Muscle layer of duodenum (tissue), 2 donors: Measurements from ENCODE around the gene TREML4.

Experiments
- H3K27ac ChIP-seq: one replicate; pipeline ENCODE4 v1.7.0; 2013; ENCODE audit warnings: mild to moderate bottlenecking, low read length
- H3K27me3 ChIP-seq: one replicate; pipeline ENCODE4 v1.7.0; 2013; ENCODE audit warnings: low read depth, mild to moderate bottlenecking, control low read depth, low read length
- H3K36me3 ChIP-seq, 2 donors: one replicate each; pipeline ENCODE4 v1.7.0; 2013; ENCODE audit warnings: low read length in 2 of 2, control low read depth in 1 of 2, mild to moderate bottlenecking in 1 of 2; ENCODE audit not compliant: insufficient read depth in 2 of 2, control insufficient read depth in 1 of 2
- H3K4me1 ChIP-seq, 2 donors: one replicate each; pipeline ENCODE4 v1.7.0; 2013; ENCODE audit warnings: low read length in 2 of 2, mild to moderate bottlenecking in 2 of 2, control low read depth in 1 of 2, moderate library complexity in 1 of 2; ENCODE audit not compliant: insufficient read depth in 2 of 2, control insufficient read depth in 1 of 2
- H3K4me3 ChIP-seq, 2 donors: one replicate each; pipeline ENCODE4 v1.7.0; 2013; ENCODE audit warnings: low read length in 2 of 2, low read depth in 1 of 2, mild to moderate bottlenecking in 1 of 2
- H3K9me3 ChIP-seq, 2 donors: one replicate each; pipeline ENCODE4 v1.7.0; 2013; ENCODE audit warnings: low read length in 2 of 2, control low read depth in 1 of 2, mild to moderate bottlenecking in 1 of 2; ENCODE audit not compliant: control insufficient read depth in 1 of 2
- donor health status: healthy.

The TREML4 gene

DNA sequence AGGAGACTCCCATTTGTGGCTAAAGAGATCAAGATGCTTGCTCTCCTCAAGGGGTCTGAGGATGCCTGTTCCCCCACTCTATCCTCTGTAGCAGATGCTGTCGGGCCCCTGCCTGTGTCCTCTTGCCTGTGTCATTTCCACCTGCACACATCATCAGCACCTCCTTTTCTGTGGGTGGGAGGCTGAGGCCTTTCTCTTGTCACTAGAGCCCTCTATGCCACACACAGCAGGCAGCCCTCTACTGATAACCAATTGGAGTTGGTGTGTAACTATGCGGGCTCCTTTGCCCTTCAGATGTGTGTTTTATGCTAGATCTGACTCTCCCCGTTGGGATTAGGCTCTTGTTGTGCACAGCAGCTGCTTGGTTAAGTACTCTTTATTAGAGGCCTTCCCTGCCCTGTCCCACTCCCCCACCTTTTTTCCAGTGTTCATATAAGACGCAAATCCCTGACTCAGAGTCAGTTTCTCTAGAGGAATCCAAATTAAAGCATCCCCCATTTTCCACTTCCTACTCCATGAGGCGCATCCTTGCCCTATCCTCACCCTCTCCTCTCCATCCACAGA, 34.9 kb upstream of the TREML4 start:
- Histone ChIP-seq H3K27ac (no peak overlapping the region), H3K27me3 (no peaks in the 10 kb centered on the region), H3K36me3 (no peaks in the 10 kb centered on the region), H3K4me3 (no peak overlapping the region), H3K4me1 (no peaks in the 10 kb centered on the region), H3K9me3 (no peaks in the 10 kb centered on the region)

DNA sequence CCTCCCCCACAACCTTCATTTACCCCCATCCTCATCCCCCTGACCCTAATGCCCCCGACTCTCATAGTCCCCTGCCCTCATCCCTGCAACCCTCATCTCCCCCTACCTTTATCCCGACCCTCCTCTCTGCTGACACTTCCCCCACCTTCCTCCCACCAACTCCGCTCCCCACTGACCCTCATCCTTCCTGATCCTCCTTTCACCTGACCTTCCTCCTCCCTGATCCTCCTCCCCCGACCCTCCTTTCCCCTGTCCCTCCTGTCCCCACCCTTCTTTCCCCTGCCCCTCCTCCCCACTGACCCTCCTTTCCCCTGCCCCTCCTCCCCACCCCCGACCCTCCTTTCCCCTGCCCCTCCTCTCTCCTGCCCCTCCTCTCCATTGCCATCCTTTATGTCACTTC, 34.3 kb upstream of the TREML4 start:
- H3K4me3 ChIP-seq: no peak overlapping the region
- no peaks in the 10 kb centered on the region for H3K27me3 ChIP-seq
- H3K4me1 ChIP-seq: no peaks in the 10 kb centered on the region
- H3K36me3 ChIP-seq: no peaks in the 10 kb centered on the region
- no peak overlapping the region for H3K27ac ChIP-seq
- no peaks in the 10 kb centered on the region for H3K9me3 ChIP-seq

DNA sequence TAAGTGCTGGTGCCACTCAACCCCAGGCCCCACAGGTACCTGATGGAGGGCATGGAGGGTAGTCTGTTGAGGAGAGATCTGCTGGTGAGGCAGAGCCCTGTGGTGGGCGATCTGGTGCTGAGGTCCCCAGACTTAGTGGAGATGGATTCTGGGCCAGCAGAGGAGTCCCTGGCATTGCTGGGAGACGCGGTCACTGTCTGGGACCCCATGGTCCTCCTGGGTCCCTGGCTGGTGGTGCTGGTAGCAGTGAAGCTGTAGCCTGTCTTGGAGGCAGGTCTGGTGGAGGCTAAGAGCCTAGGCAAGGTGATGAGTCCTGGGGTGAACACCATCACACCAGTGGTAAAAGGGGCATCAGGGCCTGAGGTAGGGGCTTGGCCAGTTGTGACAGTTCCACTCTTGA, 33.8 kb upstream of the TREML4 start:
- H3K4me1 ChIP-seq: no peaks in the 10 kb centered on the region
- no peak overlapping the region for H3K27ac ChIP-seq
- H3K36me3 ChIP-seq: no peaks in the 10 kb centered on the region
- H3K9me3 ChIP-seq: no peaks in the 10 kb centered on the region
- no peak overlapping the region for H3K4me3 ChIP-seq
- H3K27me3 ChIP-seq: no peaks in the 10 kb centered on the region

DNA sequence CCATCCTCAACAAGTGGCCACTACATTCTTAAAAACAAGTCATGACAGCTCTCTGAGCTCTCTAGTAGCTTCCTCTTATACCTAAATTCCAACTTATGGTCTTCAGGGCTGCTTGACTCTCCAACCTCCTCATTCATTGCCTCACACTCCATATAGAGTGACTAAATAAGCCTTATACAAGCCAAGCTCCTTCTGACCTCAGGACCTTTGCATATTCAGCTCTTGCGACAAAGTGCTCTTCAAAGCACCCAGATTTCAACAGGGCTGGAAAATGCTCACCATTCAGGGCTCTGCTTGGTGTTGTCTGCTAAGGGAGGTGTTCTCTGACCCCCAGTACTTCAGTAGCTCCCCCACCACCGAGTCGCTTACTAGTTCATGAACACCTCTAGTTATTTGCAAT, 30.9 kb upstream of the TREML4 start:
- H3K9me3 ChIP-seq: no peaks in the 10 kb centered on the region
- no peaks in the 10 kb centered on the region for H3K36me3 ChIP-seq
- no peak overlapping the region for H3K27ac ChIP-seq
- H3K4me1 ChIP-seq: no peaks in the 10 kb centered on the region
- H3K4me3 ChIP-seq: no peak overlapping the region
- H3K27me3 ChIP-seq: no peaks in the 10 kb centered on the region

DNA sequence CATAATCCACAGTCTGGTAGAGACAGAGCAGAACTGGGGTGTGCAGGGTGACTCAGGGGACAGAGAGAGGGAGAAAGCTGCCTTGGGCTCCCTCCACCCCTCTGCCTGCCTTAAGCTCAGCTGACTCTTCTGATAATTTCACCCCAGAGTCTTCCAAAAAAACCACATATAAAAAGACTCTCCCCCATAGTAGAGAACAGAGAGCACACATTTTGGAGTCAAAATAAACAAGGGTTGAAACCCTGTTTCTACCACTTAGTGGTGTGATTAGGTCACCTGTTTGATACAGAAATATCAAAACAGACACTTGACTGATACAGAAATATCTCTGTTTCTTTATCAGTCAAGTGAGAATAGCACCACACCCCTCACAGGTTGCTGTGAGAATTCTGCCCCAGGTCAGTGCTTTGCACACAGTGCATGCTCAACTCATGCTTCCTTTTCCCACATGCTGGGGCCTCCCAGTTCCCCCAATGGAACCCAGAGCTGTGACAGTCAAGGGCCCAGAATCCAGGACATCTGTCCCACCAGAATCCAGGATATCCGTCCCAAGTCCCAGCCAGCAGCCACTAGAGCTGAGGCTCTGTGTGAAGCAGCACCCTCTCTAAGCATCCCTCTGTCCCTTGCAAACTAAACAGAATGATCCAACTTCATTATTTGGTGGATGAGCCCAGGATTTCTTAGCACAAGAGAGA, 28.4 kb upstream of the TREML4 start:
- no peaks in the 10 kb centered on the region for H3K27me3 ChIP-seq
- no peaks in the 10 kb centered on the region for H3K9me3 ChIP-seq
- H3K4me1 ChIP-seq: no peaks in the 10 kb centered on the region
- no peak overlapping the region for H3K27ac ChIP-seq
- H3K36me3 ChIP-seq: no peaks in the 10 kb centered on the region
- no peak overlapping the region for H3K4me3 ChIP-seq

DNA sequence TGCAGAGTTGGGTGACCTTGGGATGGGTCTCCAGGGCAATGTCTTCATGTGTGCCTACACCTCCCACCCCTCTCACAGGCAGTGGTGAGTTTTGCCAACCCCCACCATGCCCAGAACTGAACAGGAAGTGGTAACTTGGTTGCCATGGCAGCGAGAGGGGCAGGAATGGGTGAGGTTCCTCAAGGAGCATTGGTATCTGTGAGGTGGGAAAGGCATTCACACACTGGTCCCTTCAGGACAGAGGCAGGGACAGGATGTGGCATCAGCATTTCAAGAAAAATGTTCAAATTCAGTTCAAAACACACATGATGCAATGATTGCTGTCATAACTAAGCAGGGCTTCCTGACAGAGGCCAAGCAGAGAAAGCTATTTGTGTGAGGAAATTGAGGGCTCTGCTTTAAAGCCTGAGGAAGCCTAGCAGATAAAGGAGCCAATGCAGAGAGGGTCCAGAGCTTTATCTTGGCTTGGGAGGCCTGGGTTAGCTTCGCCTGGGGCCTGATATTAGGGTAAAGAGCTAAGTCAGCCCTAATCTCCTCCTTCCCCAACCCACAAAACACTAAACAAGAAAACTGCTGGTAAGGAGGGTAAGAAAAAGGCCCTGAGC, 27.8 kb upstream of the TREML4 start:
- Histone ChIP-seq H3K4me1 (no peaks in the 10 kb centered on the region), H3K27ac (no peak overlapping the region), H3K4me3 (no peak overlapping the region), H3K27me3 (no peaks in the 10 kb centered on the region), H3K9me3 (no peaks in the 10 kb centered on the region), H3K36me3 (no peaks in the 10 kb centered on the region)

DNA sequence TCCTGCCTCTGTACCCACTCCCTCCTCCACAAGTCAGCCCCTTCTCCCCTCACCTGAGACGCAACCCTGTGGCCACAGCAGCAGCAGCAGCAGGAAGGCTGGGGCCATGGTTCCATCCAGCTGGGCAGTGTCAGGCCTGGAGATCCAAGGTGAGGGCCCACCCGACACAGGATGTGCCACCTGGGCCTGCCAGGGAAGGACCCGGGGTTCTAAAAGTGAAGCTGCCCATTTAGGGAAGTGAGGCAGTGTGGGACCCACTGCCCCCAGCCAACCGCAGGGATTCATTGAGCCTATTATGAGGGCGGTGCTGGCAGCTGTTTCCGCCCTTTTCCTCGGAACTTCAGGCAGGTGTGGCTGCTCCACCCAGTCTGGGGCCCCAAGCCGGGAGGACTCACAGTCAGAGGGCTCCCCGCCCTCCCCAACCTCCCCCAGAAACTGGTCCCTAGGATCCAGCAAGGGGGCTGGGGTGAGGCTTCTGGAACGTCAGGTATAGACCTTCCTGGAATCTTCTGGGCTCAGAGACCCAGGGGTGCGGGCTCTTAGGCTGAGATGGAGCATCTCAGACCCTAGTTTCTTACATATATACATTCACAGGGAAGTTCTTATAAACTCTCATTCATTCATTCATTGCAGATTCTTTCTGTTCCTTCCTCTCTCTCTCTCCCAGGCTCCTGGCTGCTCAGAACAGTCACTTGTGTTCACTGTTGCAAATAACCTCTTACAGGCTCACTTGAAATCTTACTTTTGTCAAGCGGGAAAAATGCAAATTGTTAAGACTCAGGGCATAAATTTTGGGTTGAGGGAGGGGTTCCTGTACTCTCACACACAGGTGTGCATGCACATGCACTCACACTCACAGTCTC, 27.0 kb upstream of the TREML4 start, which contains the start of gene TREML2:
Gene TREML2 (minus strand): TSS at position 249 of the 863 bp plus-strand sequence. CDS start 141 bp downstream, at position 108.
- no peaks in the 10 kb centered on the region for H3K36me3 ChIP-seq
- H3K4me1 ChIP-seq: no peaks in the 10 kb centered on the region
- H3K27ac ChIP-seq: no peak within 1 kb of the TSS
- H3K9me3 ChIP-seq: no peaks in the 10 kb centered on the region
- H3K27me3 ChIP-seq: no peaks in the 10 kb centered on the region
- no peak within 1 kb of the TSS for H3K4me3 ChIP-seq

DNA sequence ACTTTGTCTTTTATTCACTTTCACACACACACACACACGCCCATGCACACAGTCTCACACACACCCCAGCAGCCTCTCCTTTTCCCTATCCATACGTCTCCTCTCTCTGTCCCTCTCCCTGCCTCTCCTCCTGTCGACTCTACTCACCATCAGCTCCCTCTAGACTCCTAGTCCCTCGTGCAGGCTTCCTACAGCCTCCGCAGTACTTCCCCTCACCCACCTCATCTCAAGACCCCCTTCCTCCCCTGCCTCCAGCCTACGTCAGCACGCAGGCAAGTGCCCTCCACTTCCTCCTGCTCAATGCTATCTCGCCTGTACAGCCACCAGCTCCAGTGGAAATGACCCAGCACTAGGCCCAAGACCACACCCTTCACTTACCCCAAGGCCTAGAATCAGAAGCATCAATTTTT, 26.4 kb upstream of the TREML4 start:
- Histone ChIP-seq H3K27ac (no peak overlapping the region), H3K36me3 (no peaks in the 10 kb centered on the region), H3K4me3 (no peak overlapping the region), H3K9me3 (no peaks in the 10 kb centered on the region), H3K4me1 (no peaks in the 10 kb centered on the region), H3K27me3 (no peaks in the 10 kb centered on the region)

DNA sequence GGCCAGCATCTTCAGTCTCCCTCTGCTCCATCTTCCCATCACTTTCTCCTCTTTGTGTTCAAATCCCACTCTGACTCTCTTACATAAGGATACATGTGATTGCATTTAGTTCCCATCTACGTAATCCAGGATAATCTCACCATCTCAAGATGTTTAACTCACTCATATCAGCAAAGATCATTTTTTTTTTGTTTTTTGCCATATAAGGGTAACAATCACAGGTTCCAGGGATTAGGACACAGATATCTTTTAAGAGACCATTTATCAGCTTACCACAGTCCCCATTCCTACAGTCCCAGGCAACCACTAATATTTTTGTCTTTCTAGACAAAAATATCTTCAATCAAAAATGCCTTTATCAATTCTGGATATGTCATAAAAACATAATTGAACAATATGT, 24.0 kb upstream of the TREML4 start:
- H3K4me1 ChIP-seq: no peaks in the 10 kb centered on the region
- no peak overlapping the region for H3K4me3 ChIP-seq
- H3K27ac ChIP-seq: no peak overlapping the region
- peaks cover 0 to 4% of the 10 kb centered on the region in 2 donors for H3K9me3 ChIP-seq
- no peaks in the 10 kb centered on the region for H3K27me3 ChIP-seq
- no peaks in the 10 kb centered on the region for H3K36me3 ChIP-seq

DNA sequence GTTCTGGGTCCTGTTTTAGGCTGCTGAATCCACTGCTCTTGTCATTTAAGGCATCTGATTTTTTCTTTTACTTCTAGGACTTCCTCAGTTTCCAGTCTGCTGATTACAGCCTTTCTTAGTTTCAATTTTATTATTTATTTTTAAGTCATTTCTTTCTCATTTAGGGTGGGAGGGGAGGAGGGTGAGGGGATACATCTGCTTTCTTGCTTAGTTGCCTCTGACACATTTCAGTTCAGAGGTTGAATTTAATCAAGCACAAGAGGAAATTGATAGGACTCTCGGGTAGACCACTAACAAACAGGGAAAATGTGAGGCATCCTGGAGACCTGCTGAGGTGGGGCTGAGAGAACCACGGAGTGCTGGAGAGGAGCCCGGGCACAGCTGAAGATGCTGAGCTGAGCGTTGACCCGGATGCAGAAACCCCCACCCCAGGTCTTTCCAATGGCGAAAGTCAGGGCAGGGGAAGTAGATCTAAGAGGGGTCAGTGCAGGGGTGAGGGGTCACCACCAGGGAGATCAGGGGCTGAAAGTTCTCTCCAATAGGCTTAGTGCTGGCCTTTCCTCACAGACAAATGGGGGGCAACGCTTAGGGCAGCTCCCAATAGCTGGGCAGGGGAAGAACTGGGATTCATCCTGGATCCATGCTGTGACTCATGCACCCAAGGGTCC, 19.6 kb upstream of the TREML4 start:
- H3K9me3 ChIP-seq: peaks cover 0 to 6% of the 10 kb centered on the region in 2 donors
- H3K27ac ChIP-seq: no peak overlapping the region
- H3K36me3 ChIP-seq: no peaks in the 10 kb centered on the region
- H3K27me3 ChIP-seq: no peaks in the 10 kb centered on the region
- H3K4me1 ChIP-seq: no peaks in the 10 kb centered on the region
- no peak overlapping the region for H3K4me3 ChIP-seq
